GM19455 (cell line): Measurements from ENCODE around the gene SV2B.

Experiments used
- ATAC-seq: cut with Tn5 transposase; IDR thresholded peaks from one replicate; pipeline ENCODE4 v1.9.1; 2021; ENCODE audit not compliant: unreplicated experiment

Gene SV2B

GRCh38 chr15:91101608-91101920, 1.5 kb downstream of the SV2B start:
- no peak for ATAC-seq

- no peak for ATAC-seq
Measured at GRCh38 chr15:91102546-91103330, 2.7 kb downstream of the SV2B start.

- no peak for ATAC-seq
Measured at GRCh38 chr15:91104111-91104510, 4.1 kb downstream of the SV2B start.

- ATAC-seq: no peak
Measured at GRCh38 chr15:91108421-91108820, 8.4 kb downstream of the SV2B start.

GRCh38 chr15:91109885-91110284, 9.8 kb downstream of the SV2B start:
- ATAC-seq: no peak

GRCh38 chr15:91110407-91110806, 10.3 kb downstream of the SV2B start:
- ATAC-seq: no peak

- ATAC-seq: no peak
Measured at GRCh38 chr15:91113030-91113429, 13.0 kb downstream of the SV2B start.

- no peak for ATAC-seq
Measured at GRCh38 chr15:91114301-91114700, 14.2 kb downstream of the SV2B start.

- peak; percentile 75 for ATAC-seq
Measured at GRCh38 chr15:91116113-91117067, 16.3 kb downstream of the SV2B start.

- no peak for ATAC-seq
Measured at GRCh38 chr15:91117375-91117774, 17.3 kb downstream of the SV2B start.

- no peak for ATAC-seq
Measured at GRCh38 chr15:91118817-91119590, 18.9 kb downstream of the SV2B start.

GRCh38 chr15:91122296-91122695, 22.2 kb downstream of the SV2B start:
- ATAC-seq: no peak

- ATAC-seq: no peak
Measured at GRCh38 chr15:91124132-91124531, 24.1 kb downstream of the SV2B start.

GRCh38 chr15:91125162-91125561, 25.1 kb downstream of the SV2B start:
- ATAC-seq: no peak

GRCh38 chr15:91126080-91126479, 26.0 kb downstream of the SV2B start:
- no peak for ATAC-seq

- ATAC-seq: no peak
Measured at GRCh38 chr15:91127236-91127955, 27.3 kb downstream of the SV2B start.

GRCh38 chr15:91128016-91128415, 28.0 kb downstream of the SV2B start:
- no peak for ATAC-seq

- no peak for ATAC-seq
Measured at GRCh38 chr15:91129436-91129835, 29.4 kb downstream of the SV2B start.

GRCh38 chr15:91132079-91132478, 32.0 kb downstream of the SV2B start:
- no peak for ATAC-seq

GRCh38 chr15:91133511-91133910, 33.5 kb downstream of the SV2B start:
- ATAC-seq: no peak
